ENCODE data around the gene IGFBP6. TPM values are rescaled to one million over a fixed set of nuclear protein-coding genes. Genes with fewer than 3 reads are reported as not detected.

Gene IGFBP6
- polyA plus RNA-seq, 2 of the 4 experiments (the other 2 are of a cell fraction): 49.1 to 128 TPM

DNA sequence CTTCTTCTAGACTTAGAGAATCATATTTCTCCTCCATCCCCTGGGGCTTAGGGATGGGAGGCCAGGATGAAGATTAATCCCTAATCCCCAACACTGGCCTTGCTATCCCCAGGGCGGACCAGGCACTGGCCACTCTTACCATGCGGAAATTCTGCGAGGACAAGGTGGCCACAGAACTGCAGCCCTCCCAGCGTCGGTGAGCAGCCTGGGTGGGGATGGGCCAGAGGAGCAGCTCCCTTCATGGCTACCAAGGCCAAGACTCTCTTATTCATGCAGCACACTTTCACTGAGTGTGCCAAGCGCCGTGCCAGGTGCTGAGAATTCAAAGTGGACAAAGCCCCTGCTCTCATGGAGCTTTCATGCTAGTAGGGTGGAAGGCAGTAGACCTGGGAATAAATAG lies 40.6 kb upstream of the IGFBP6 start (continued):
- TF ChIP-seq CTCF (IDR thresholded peaks at IDR 0.05): no peak
- TF ChIP-seq, protein P1, sequence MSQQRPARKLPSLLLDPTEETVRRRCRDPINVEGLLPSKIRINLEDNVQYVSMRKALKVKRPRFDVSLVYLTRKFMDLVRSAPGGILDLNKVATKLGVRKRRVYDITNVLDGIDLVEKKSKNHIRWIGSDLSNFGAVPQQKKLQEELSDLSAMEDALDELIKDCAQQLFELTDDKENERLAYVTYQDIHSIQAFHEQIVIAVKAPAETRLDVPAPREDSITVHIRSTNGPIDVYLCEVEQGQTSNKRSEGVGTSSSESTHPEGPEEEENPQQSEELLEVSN (IDR thresholded peaks at IDR 0.05; ENCODE audit: borderline replicate concordance, low read depth): no peak
- no peak for TF ChIP-seq TP53 (CRISPR knock-in tag; IDR thresholded peaks at IDR 0.05)

- DNase-seq (ENCODE audit: low read depth in 1 of 2, low spot score in 1 of 2) (no peak), FAIRE-seq (no peak), ATAC-seq (no peak)
- TF ChIP-seq, protein P2, sequence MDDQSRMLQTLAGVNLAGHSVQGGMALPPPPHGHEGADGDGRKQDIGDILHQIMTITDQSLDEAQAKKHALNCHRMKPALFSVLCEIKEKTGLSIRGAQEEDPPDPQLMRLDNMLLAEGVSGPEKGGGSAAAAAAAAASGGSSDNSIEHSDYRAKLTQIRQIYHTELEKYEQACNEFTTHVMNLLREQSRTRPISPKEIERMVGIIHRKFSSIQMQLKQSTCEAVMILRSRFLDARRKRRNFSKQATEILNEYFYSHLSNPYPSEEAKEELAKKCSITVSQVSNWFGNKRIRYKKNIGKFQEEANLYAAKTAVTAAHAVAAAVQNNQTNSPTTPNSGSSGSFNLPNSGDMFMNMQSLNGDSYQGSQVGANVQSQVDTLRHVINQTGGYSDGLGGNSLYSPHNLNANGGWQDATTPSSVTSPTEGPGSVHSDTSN (IDR thresholded peaks at IDR 0.05): no peak
- TF ChIP-seq SREBF2 (IDR thresholded peaks at IDR 0.05) (no peak), NPAS2 (CRISPR knock-in tag; IDR thresholded peaks at IDR 0.05; ENCODE audit: borderline replicate concordance) (no peak), GATA3 (IDR thresholded peaks at IDR 0.05; ENCODE audit: borderline replicate concordance) (no peak), RCOR1 (IDR thresholded peaks at IDR 0.05; ENCODE audit: low read depth, low read length) (no peak), PHF8 (IDR thresholded peaks at IDR 0.05; ENCODE audit: borderline replicate concordance, low read depth) (no peak), MAFK (IDR thresholded peaks at IDR 0.05; ENCODE audit: partially characterized antibody) (no peak), CTCF (IDR thresholded peaks at IDR 0.05) (no peak), FOSB (CRISPR knock-in tag; IDR thresholded peaks at IDR 0.05) (no peak), CHD2 (IDR thresholded peaks at IDR 0.05; ENCODE audit: low read length, partially characterized antibody) (no peak), FOSL2 (IDR thresholded peaks at IDR 0.05) (no peak), FOSL2 (CRISPR knock-in tag; IDR thresholded peaks at IDR 0.05) (no peak), ATOH8 (CRISPR knock-in tag; IDR thresholded peaks at IDR 0.05; ENCODE audit: low read depth) (no peak), RNF2 (IDR thresholded peaks at IDR 0.05; ENCODE audit: borderline replicate concordance, low read depth) (no peak), MAX (IDR thresholded peaks at IDR 0.05) (no peak), CEBPB (IDR thresholded peaks at IDR 0.05) (no peak), CBX8 (IDR thresholded peaks at IDR 0.05) (no peak), ZC3H11A (IDR thresholded peaks at IDR 0.05) (no peak)
- TF ChIP-seq, protein P3, sequence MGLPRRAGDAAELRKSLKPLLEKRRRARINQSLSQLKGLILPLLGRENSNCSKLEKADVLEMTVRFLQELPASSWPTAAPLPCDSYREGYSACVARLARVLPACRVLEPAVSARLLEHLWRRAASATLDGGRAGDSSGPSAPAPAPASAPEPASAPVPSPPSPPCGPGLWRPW (IDR thresholded peaks at IDR 0.05): no peak
- TF ChIP-seq, protein P1 (IDR thresholded peaks at IDR 0.05; ENCODE audit: borderline replicate concordance, low read depth): no peak
- Histone ChIP-seq H3K27ac (no peak overlapping the region), H3K4me2 (no peak overlapping the region), H3K4me3 (no peak overlapping the region), H3K9me3 (no peaks in the 10 kb centered on the region), H3K4me1 (peaks cover 41% of the 10 kb centered on the region)
- POLR2A ChIA-PET: interaction anchor here (0.9 to 1.4 kb wide), 2 partner anchors 8 to 11 kb away, joined by 3 to 4 read pairs; no protein-coding TSS in a partner anchor
- CTCF ChIA-PET: interaction anchor here (0.8 to 45.5 kb wide), 6 partner anchors 4 to 229 kb away, joined by 3 to 1424 read pairs (median 156); partner anchors contain the start of genes IGFBP6, SOAT2, SPRYD3 and TNS2
- WGBS (ENCODE audit: missing lambda C conversion rate): 91% methylated on average over 13 of the region's 13 CpGs
Measured at GRCh38 chr12:53057816-53058500, 39.5 kb upstream of the IGFBP6 start.

Data from A549 (cell line).